ENCODE results near the gene TUBGCP6.

DNA sequence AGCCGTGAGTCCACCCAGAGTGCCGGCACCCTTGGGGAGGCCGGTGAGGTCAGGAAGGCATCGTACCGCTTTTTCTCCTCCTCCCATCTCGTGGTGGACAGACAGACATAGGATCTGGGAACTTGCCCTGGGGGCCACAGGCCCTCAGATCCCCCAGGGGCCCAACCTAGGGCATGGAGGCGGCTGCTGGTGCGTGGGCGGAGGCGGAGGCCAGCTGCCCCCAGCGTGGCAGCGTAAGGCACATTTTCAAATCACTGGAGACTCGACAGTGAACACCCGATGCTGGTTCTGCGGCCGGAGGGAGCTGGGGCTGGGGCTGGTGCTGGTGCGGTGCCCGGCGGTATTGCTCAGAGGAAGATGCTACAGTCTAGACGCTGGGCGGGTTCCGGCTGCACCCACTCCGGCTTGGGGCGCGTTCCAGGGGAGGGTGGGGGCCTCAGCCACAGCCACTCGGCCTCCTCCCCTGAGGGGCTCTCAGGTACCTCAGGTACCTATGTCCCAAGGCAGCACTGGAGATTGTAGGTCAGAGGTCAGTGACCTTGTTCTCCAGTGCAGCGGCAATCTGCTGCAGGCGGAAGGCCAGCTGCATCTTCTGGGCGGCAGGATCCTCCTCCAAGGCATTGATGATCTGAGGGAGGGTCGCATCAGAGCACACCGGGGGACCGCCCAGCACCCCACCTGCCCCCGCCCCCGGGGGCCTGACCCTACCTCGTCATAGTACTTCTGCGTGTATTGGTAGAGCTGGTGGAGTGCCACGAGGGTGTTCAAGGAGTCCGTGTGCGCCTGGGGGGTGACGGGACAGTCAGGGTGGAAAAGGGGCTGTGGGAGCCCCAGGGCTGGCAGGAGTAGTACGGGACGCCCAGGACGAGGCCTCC lies 30.6 kb upstream of the TUBGCP6 start:
- TF ChIP-seq ZNF70 (CRISPR knock-in tag; IDR thresholded peaks at IDR 0.05) (no peak), ZFP30 (CRISPR knock-in tag; IDR thresholded peaks at IDR 0.05) (no peak), ISL1 (CRISPR knock-in tag; IDR thresholded peaks at IDR 0.05) (no peak), ZC3H10 (CRISPR knock-in tag; IDR thresholded peaks at IDR 0.05) (no peak), ZFP3 (CRISPR knock-in tag; IDR thresholded peaks at IDR 0.05) (no peak), TOX (CRISPR knock-in tag; IDR thresholded peaks at IDR 0.05; ENCODE audit: borderline replicate concordance) (no peak), RARB (CRISPR knock-in tag; IDR thresholded peaks at IDR 0.05) (no peak), ZNF8 (CRISPR knock-in tag; IDR thresholded peaks at IDR 0.05) (no peak)
- TF ChIP-seq, protein P1, sequence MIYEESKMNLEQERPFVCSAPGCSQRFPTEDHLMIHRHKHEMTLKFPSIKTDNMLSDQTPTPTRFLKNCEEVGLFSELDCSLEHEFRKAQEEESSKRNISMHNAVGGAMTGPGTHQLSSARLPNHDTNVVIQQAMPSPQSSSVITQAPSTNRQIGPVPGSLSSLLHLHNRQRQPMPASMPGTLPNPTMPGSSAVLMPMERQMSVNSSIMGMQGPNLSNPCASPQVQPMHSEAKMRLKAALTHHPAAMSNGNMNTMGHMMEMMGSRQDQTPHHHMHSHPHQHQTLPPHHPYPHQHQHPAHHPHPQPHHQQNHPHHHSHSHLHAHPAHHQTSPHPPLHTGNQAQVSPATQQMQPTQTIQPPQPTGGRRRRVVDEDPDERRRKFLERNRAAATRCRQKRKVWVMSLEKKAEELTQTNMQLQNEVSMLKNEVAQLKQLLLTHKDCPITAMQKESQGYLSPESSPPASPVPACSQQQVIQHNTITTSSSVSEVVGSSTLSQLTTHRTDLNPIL (CRISPR knock-in tag; IDR thresholded peaks at IDR 0.05; ENCODE audit: low read depth), result no peak
- TF ChIP-seq, protein P2, sequence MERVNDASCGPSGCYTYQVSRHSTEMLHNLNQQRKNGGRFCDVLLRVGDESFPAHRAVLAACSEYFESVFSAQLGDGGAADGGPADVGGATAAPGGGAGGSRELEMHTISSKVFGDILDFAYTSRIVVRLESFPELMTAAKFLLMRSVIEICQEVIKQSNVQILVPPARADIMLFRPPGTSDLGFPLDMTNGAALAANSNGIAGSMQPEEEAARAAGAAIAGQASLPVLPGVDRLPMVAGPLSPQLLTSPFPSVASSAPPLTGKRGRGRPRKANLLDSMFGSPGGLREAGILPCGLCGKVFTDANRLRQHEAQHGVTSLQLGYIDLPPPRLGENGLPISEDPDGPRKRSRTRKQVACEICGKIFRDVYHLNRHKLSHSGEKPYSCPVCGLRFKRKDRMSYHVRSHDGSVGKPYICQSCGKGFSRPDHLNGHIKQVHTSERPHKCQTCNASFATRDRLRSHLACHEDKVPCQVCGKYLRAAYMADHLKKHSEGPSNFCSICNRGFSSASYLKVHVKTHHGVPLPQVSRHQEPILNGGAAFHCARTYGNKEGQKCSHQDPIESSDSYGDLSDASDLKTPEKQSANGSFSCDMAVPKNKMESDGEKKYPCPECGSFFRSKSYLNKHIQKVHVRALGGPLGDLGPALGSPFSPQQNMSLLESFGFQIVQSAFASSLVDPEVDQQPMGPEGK (CRISPR knock-in tag; IDR thresholded peaks at IDR 0.05; ENCODE audit: borderline replicate concordance), result no peak
- TF ChIP-seq, protein P3, sequence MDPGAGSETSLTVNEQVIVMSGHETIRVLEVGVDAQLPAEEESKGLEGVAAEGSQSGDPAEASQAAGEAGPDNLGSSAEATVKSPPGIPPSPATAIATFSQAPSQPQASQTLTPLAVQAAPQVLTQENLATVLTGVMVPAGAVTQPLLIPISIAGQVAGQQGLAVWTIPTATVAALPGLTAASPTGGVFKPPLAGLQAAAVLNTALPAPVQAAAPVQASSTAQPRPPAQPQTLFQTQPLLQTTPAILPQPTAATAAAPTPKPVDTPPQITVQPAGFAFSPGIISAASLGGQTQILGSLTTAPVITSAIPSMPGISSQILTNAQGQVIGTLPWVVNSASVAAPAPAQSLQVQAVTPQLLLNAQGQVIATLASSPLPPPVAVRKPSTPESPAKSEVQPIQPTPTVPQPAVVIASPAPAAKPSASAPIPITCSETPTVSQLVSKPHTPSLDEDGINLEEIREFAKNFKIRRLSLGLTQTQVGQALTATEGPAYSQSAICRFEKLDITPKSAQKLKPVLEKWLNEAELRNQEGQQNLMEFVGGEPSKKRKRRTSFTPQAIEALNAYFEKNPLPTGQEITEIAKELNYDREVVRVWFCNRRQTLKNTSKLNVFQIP (CRISPR knock-in tag; IDR thresholded peaks at IDR 0.05; ENCODE audit: borderline replicate concordance, low read depth), result no peak
- TF ChIP-seq, protein P4, sequence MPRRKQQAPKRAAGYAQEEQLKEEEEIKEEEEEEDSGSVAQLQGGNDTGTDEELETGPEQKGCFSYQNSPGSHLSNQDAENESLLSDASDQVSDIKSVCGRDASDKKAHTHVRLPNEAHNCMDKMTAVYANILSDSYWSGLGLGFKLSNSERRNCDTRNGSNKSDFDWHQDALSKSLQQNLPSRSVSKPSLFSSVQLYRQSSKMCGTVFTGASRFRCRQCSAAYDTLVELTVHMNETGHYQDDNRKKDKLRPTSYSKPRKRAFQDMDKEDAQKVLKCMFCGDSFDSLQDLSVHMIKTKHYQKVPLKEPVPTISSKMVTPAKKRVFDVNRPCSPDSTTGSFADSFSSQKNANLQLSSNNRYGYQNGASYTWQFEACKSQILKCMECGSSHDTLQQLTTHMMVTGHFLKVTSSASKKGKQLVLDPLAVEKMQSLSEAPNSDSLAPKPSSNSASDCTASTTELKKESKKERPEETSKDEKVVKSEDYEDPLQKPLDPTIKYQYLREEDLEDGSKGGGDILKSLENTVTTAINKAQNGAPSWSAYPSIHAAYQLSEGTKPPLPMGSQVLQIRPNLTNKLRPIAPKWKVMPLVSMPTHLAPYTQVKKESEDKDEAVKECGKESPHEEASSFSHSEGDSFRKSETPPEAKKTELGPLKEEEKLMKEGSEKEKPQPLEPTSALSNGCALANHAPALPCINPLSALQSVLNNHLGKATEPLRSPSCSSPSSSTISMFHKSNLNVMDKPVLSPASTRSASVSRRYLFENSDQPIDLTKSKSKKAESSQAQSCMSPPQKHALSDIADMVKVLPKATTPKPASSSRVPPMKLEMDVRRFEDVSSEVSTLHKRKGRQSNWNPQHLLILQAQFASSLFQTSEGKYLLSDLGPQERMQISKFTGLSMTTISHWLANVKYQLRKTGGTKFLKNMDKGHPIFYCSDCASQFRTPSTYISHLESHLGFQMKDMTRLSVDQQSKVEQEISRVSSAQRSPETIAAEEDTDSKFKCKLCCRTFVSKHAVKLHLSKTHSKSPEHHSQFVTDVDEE (CRISPR knock-in tag; IDR thresholded peaks at IDR 0.05), result no peak
- TF ChIP-seq, protein P5, sequence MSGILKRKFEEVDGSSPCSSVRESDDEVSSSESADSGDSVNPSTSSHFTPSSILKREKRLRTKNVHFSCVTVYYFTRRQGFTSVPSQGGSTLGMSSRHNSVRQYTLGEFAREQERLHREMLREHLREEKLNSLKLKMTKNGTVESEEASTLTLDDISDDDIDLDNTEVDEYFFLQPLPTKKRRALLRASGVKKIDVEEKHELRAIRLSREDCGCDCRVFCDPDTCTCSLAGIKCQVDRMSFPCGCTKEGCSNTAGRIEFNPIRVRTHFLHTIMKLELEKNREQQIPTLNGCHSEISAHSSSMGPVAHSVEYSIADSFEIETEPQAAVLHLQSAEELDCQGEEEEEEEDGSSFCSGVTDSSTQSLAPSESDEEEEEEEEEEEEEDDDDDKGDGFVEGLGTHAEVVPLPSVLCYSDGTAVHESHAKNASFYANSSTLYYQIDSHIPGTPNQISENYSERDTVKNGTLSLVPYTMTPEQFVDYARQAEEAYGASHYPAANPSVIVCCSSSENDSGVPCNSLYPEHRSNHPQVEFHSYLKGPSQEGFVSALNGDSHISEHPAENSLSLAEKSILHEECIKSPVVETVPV (CRISPR knock-in tag; IDR thresholded peaks at IDR 0.05), result no peak

Measured in SK-N-SH treated with all-trans-retinoic acid at 6 μM for 48 hours (cell line).